DOHH2 (cell line): ENCODE measurements around the gene ABCA5.

Experiments
- H3F3A ChIP-seq: fragments of 200-600 bp; sonication (generic), shearing (Covaris generic); 2 replicates; pipeline ENCODE4 v1.6.0; 2016; ENCODE audit warnings: antibody characterized with exemption, mild to moderate bottlenecking; ENCODE audit not compliant: control insufficient read depth, insufficient read depth
- H3K27ac ChIP-seq: fragments of 200-600 bp; sonication (generic); 2 replicates; pipeline ENCODE4 v1.5.1; 2014; ENCODE audit warnings: low read depth, mild to moderate bottlenecking, low read length, moderate library complexity
- H3K27me3 ChIP-seq: fragments of 200-600 bp; sonication (generic); 2 replicates; pipeline ENCODE4 v1.6.1; 2014; ENCODE audit warnings: mild to moderate bottlenecking, low read length, mixed read lengths; ENCODE audit not compliant: control insufficient read depth
- H3K36me3 ChIP-seq: fragments of 200-600 bp; sonication (generic); 2 replicates; pipeline ENCODE4 v1.6.1; 2014; ENCODE audit warnings: mild to moderate bottlenecking, low read length, moderate library complexity, mixed read lengths; ENCODE audit not compliant: control insufficient read depth
- H3K4me1 ChIP-seq: fragments of 200-600 bp; sonication (generic); 2 replicates; pipeline ENCODE4 v1.6.1; 2014; ENCODE audit warnings: mild to moderate bottlenecking, low read length, mixed read lengths; ENCODE audit not compliant: control insufficient read depth
- H3K4me2 ChIP-seq: fragments of 200-600 bp; sonication (generic); 2 replicates; pipeline ENCODE4 v1.6.0; 2014; ENCODE audit warnings: mild to moderate bottlenecking, low read length, moderate library complexity
- H3K4me3 ChIP-seq: fragments of 200-600 bp; sonication (generic); 2 replicates; pipeline ENCODE4 v1.5.1; 2014; ENCODE audit warnings: mild to moderate bottlenecking, low read length, mixed read lengths
- H3K79me2 ChIP-seq: fragments of 200-600 bp; sonication (generic); 2 replicates; pipeline ENCODE4 v1.6.1; 2014; ENCODE audit warnings: mild to moderate bottlenecking, low read length, mixed read lengths; ENCODE audit not compliant: control insufficient read depth
- H3K9me2 ChIP-seq: fragments of 200-600 bp; sonication (generic); replicated peaks from 2 replicates; pipeline ENCODE4 v1.6.1; 2014; ENCODE audit warnings: mild to moderate bottlenecking, low read length, mixed read lengths; ENCODE audit not compliant: control insufficient read depth
- H3K9me3 ChIP-seq: fragments of 200-600 bp; sonication (generic); 2 replicates; pipeline ENCODE4 v1.6.1; 2014; ENCODE audit warnings: antibody characterized with exemption, low read length, mixed read lengths; ENCODE audit not compliant: control insufficient read depth, insufficient read depth
- H4K20me1 ChIP-seq: fragments of 200-600 bp; sonication (generic); 2 replicates; pipeline ENCODE4 v1.6.0; 2014; ENCODE audit warnings: low read depth, mild to moderate bottlenecking, antibody characterized with exemption, low read length, moderate library complexity; ENCODE audit not compliant: control insufficient read depth, insufficient read depth
- EZH2phosphoT487 ChIP-seq: fragments of 200-600 bp; sonication (generic); IDR thresholded peaks from 2 replicates; pipeline ENCODE4 v1.6.1; 2017; ENCODE audit warnings: borderline replicate concordance, mild to moderate bottlenecking, antibody characterized with exemption, low read length, moderate library complexity, mixed read lengths
- TF ChIP-seq, protein P1 (sequence below): fragments of 200-600 bp; sonication (generic); IDR thresholded peaks from one replicate; pipeline ENCODE4 v1.5.1; 2014; ENCODE audit warnings: antibody characterized with exemption, mild to moderate bottlenecking, low read depth, low read length; ENCODE audit not compliant: poor library complexity, severe bottlenecking

The ABCA5 gene

DNA sequence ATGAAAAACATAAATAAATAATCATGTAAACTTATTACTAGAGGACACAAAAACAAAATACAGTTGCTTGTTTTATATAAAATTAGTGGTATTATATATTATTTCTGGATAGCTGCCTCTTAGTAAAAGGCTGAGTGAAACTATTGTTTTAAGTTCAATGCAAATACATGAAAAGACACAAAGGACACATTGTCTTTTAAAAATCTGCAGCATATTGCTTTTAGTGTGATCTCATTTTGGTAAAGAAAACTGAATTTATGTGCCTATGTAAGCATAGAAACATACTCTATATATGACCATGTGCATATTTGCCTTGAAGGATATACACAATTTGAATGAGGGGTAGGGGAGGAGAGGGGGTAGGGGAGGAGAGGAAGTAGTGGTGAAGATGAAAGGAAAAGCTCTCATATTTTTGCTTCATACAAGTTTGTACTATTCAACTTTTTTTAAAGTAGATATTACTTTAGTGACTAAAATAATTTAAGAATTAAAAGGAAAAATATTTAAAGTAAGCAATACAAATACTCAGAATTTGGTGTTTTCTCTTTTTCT, 104.2 kb downstream of the ABCA5 start:
- Histone ChIP-seq H4K20me1 (no peaks in the 10 kb centered on the region), H3K4me3 (no peak overlapping the region), H3K27ac (no peak overlapping the region), H3K4me2 (no peak overlapping the region), H3K4me1 (no peaks in the 10 kb centered on the region), H3F3A (no peaks in the 10 kb centered on the region), H3K79me2 (no peaks in the 10 kb centered on the region), H3K9me2 (no peaks in the 10 kb centered on the region), H3K9me3 (no peaks in the 10 kb centered on the region), H3K36me3 (no peaks in the 10 kb centered on the region), H3K27me3 (no peaks in the 10 kb centered on the region)
- TF ChIP-seq EZH2phosphoT487 = no peak
- TF ChIP-seq, protein P1, sequence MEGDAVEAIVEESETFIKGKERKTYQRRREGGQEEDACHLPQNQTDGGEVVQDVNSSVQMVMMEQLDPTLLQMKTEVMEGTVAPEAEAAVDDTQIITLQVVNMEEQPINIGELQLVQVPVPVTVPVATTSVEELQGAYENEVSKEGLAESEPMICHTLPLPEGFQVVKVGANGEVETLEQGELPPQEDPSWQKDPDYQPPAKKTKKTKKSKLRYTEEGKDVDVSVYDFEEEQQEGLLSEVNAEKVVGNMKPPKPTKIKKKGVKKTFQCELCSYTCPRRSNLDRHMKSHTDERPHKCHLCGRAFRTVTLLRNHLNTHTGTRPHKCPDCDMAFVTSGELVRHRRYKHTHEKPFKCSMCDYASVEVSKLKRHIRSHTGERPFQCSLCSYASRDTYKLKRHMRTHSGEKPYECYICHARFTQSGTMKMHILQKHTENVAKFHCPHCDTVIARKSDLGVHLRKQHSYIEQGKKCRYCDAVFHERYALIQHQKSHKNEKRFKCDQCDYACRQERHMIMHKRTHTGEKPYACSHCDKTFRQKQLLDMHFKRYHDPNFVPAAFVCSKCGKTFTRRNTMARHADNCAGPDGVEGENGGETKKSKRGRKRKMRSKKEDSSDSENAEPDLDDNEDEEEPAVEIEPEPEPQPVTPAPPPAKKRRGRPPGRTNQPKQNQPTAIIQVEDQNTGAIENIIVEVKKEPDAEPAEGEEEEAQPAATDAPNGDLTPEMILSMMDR = no peak

DNA sequence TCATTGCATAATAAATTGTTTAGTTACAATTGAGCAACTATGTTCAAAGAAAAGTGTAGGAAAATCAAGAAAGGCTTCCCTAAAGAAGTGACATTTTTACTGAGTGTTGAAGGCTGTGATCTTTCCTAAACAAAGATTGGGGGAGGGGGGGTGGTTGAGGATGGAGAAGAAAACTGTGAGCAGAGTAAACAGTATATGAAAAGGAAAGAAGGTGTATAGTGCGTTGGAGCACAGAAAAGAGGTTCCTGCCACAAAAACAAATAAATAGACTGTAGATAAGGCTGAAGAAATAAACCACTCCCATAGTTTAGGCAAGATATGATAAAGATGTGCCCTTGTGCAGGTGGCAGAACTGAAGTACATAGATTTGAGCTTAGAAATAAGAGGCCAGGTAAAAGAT, 106.8 kb downstream of the ABCA5 start:
- no peaks in the 10 kb centered on the region for H3K79me2 ChIP-seq
- H3K9me2 ChIP-seq = no peaks in the 10 kb centered on the region
- H3K36me3 ChIP-seq = no peaks in the 10 kb centered on the region
- H3K4me2 ChIP-seq = no peak overlapping the region
- no peak overlapping the region for H3K27ac ChIP-seq
- H4K20me1 ChIP-seq = no peaks in the 10 kb centered on the region
- H3K9me3 ChIP-seq = no peaks in the 10 kb centered on the region
- TF ChIP-seq, protein P1 = no peak
- TF ChIP-seq EZH2phosphoT487 = no peak
- no peaks in the 10 kb centered on the region for H3K27me3 ChIP-seq
- no peaks in the 10 kb centered on the region for H3F3A ChIP-seq
- no peaks in the 10 kb centered on the region for H3K4me1 ChIP-seq
- H3K4me3 ChIP-seq = no peak overlapping the region

DNA sequence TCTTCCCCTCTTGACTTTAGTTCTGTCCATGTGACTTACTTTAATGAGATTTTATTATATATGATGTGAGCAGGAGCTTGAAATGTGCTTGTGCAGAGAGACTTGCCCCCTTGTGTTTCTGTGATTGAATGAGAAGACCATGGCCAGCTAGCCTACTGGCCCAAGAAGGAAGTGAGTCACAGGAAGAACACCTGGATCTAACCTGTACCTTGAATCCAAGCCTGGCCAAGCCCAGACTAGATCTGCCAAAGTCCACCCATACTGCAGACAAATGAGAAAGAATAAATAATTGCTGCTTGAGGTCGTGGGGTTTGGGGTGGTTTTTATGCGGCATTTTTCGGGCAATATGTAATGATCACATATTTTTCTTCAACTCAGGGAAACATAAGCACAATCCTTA, 107.9 kb downstream of the ABCA5 start:
- H3K27me3 ChIP-seq = no peaks in the 10 kb centered on the region
- H3K4me2 ChIP-seq = no peak overlapping the region
- no peaks in the 10 kb centered on the region for H3K79me2 ChIP-seq
- TF ChIP-seq EZH2phosphoT487 = no peak
- TF ChIP-seq, protein P1 = no peak
- no peak overlapping the region for H3K27ac ChIP-seq
- no peak overlapping the region for H3K4me3 ChIP-seq
- H3F3A ChIP-seq = no peaks in the 10 kb centered on the region
- H4K20me1 ChIP-seq = no peaks in the 10 kb centered on the region
- no peaks in the 10 kb centered on the region for H3K9me2 ChIP-seq
- no peaks in the 10 kb centered on the region for H3K4me1 ChIP-seq
- H3K9me3 ChIP-seq = no peaks in the 10 kb centered on the region
- H3K36me3 ChIP-seq = no peaks in the 10 kb centered on the region
